T-cell (primary cell): ENCODE measurements around the gene COBL. TPM values are rescaled to one million over a fixed set of nuclear protein-coding genes. Genes with fewer than 3 reads are reported as not detected.

Experiments
- ATAC-seq, 4 experiments: fragments of 200-7000 bp in 3 of 4; fragments of 150-1000 bp in 1 of 4; cut with Tn5 transposase; replicated peaks in 1 of 4; 1 replicate in 3 of 4; 2 replicates in 1 of 4; pipeline ENCODE4 v1.10.0; 2021; ENCODE audit warnings: moderate library complexity in 3 of 4, mild to moderate bottlenecking in 2 of 4, moderate number of reproducible peaks in 1 of 4
- CTCF ChIA-PET, 2 donors: fragments of 300-600 bp; sonication (Branson Sonifier 250); formaldehyde crosslinking; loops; one replicate each; lab custom pipeline; 2022; ENCODE audit warnings: antibody characterized with exemption in 2 of 2; lab: Charles Lee
- POLR2A ChIA-PET, 2 donors: fragments of 300-600 bp; sonication (Branson Sonifier 250); formaldehyde crosslinking; loops; one replicate each; lab custom pipeline; 2022; ENCODE audit warnings: antibody characterized with exemption in 2 of 2; lab: Charles Lee
- DNase-seq, 35 experiments: peaks; one replicate each; pipeline versions ENCODE4 v3.0.0 to v3.0.0-alpha.2; 2013 to 2023
- H3K27ac ChIP-seq: one replicate; pipeline ENCODE4 v1.5.1; 2013; ENCODE audit warnings: low read length
- H3K27me3 ChIP-seq, 2 experiments: replicated peaks in 1 of 2; 1 replicate in 1 of 2; 2 replicates in 1 of 2; pipeline versions ENCODE4 v1.6.1 to v1.7.0; 2013; ENCODE audit warnings: low read length in 1 of 2, mixed read lengths in 1 of 2; ENCODE audit not compliant: control insufficient read depth in 2 of 2, insufficient read depth in 2 of 2; ENCODE audit errors: extremely low read depth in 1 of 2
- H3K36me3 ChIP-seq, 2 donors: 1 replicate in 1 of 2; 2 replicates in 1 of 2; pipeline versions ENCODE4 v1.6.1 to v1.7.0; 2013; ENCODE audit warnings: low read length in 1 of 2; ENCODE audit not compliant: control insufficient read depth in 2 of 2, insufficient read depth in 1 of 2; ENCODE audit errors: extremely low read depth in 1 of 2
- H3K4me1 ChIP-seq, 2 experiments: 1 replicate in 1 of 2; 2 replicates in 1 of 2; pipeline versions ENCODE4 v1.6.1 to v1.7.0; 2013; ENCODE audit warnings: low read length in 2 of 2, mixed read lengths in 1 of 2; ENCODE audit not compliant: insufficient read depth in 2 of 2, control insufficient read depth in 1 of 2; ENCODE audit errors: extremely low read depth in 1 of 2
- H3K4me3 ChIP-seq, 2 donors: 1 replicate in 1 of 2; 2 replicates in 1 of 2; pipeline versions ENCODE4 v1.5.1 to v1.7.0; 2013; ENCODE audit warnings: mild to moderate bottlenecking in 2 of 2, low read length in 1 of 2, moderate library complexity in 1 of 2; ENCODE audit not compliant: control insufficient read depth in 1 of 2; ENCODE audit errors: extremely low read depth in 1 of 2
- H3K9me3 ChIP-seq: 2 replicates; pipeline ENCODE4 v1.7.0; 2013
- H3K27ac Mint-ChIP-seq, 2 donors: one replicate each; pipeline ENCODE4 v1.8.0; 2020 to 2021; ENCODE audit warnings: mild to moderate bottlenecking in 2 of 2, mixed read lengths in 2 of 2
- H3K27me3 Mint-ChIP-seq, 2 donors: one replicate each; pipeline ENCODE4 v1.8.0; 2021 to 2022; ENCODE audit warnings: mixed read lengths in 2 of 2
- H3K36me3 Mint-ChIP-seq: one replicate; pipeline ENCODE4 v1.8.0; 2021; ENCODE audit warnings: mixed read lengths
- H3K4me1 Mint-ChIP-seq, 3 donors: one replicate each; pipeline ENCODE4 v1.8.0; 2020 to 2022; ENCODE audit warnings: mixed read lengths in 3 of 3, mild to moderate bottlenecking in 1 of 3
- H3K4me3 Mint-ChIP-seq, 3 donors: one replicate each; pipeline ENCODE4 v1.8.0; 2020 to 2022; ENCODE audit warnings: mild to moderate bottlenecking in 3 of 3, mixed read lengths in 3 of 3, moderate library complexity in 3 of 3
- H3K9me3 Mint-ChIP-seq, 3 donors: one replicate each; pipeline ENCODE4 v1.8.0; 2020 to 2022; ENCODE audit warnings: mixed read lengths in 3 of 3
- WGBS: methylation state at CpG from one replicate; pipeline ENCODE4 v1.1.5; 2013; ENCODE audit warnings: missing lambda C conversion rate; ENCODE audit not compliant: insufficient coverage; 5-methylcytosine and 5-hydroxymethylcytosine counted together
- total RNA-seq, 35 experiments: library from RNA in 6 of 35; stranded (reverse) in 6 of 35; fragments of 120-200 nt in 1 of 35; gene quantifications; one replicate each; pipeline versions ENCODE4 v1.2.1 to v1.2.4 and lab custom pipeline; 2013 to 2026

The COBL gene
- total RNA-seq, 5 donors from 2014 or later (not counting 1 experiment from before 2014, with no cell fraction given) = 0.07 to 0.26 (median 0.17) TPM; not detected in 1

- Mint-ChIP-seq H3K36me3 (no peaks in the 10 kb centered on the region), H3K4me1 (peaks cover 0 to 12% (median 2%) of the 10 kb centered on the region in 3 donors), H3K9me3 (no peaks in the 10 kb centered on the region), H3K27ac (no peak overlapping the region), H3K4me3 (no peak overlapping the region), H3K27me3 (no peaks in the 10 kb centered on the region)
- DNase-seq = no peak
- Histone ChIP-seq H3K27me3 (no peaks in the 10 kb centered on the region), H3K9me3 (no peaks in the 10 kb centered on the region), H3K36me3 (no peaks in the 10 kb centered on the region), H3K4me3 (no peak overlapping the region), H3K27ac (no peak overlapping the region), H3K4me1 (no peaks in the 10 kb centered on the region)
- 100% methylated on average over 1 of the region's 3 CpGs for WGBS
- ATAC-seq = no peak
- ChIA-PET CTCF (no interaction called here), POLR2A (no interaction called here)
Observed at GRCh38 chr7:51077987-51078370, 238.6 kb downstream of the COBL start.

GRCh38 chr7:51077316-51077986, 239.2 kb downstream of the COBL start:
- no peaks in the 10 kb centered on the region for H3K9me3 Mint-ChIP-seq
- Histone ChIP-seq H3K27ac (no peak overlapping the region), H3K4me3 (no peak overlapping the region), H3K4me1 (no peaks in the 10 kb centered on the region), H3K36me3 (no peaks in the 10 kb centered on the region), H3K27me3 (no peaks in the 10 kb centered on the region), H3K9me3 (no peaks in the 10 kb centered on the region)
- H3K27ac Mint-ChIP-seq = no peak overlapping the region
- peaks cover 0 to 12% (median 2%) of the 10 kb centered on the region in 3 donors for H3K4me1 Mint-ChIP-seq
- DNase-seq (no peak), ATAC-seq (peak in 1 of 4 experiments; percentile 14)
- 60% methylated on average over 1 of the region's 3 CpGs for WGBS
- H3K4me3 Mint-ChIP-seq = no peak overlapping the region
- ChIA-PET POLR2A (no interaction called here), CTCF (no interaction called here)
- H3K27me3 Mint-ChIP-seq = no peaks in the 10 kb centered on the region
- H3K36me3 Mint-ChIP-seq = no peaks in the 10 kb centered on the region

GRCh38 chr7:51075681-51076580, 240.7 kb downstream of the COBL start:
- Histone ChIP-seq H3K27ac (no peak overlapping the region), H3K9me3 (no peaks in the 10 kb centered on the region), H3K27me3 (no peaks in the 10 kb centered on the region), H3K4me1 (no peaks in the 10 kb centered on the region), H3K4me3 (no peak overlapping the region), H3K36me3 (no peaks in the 10 kb centered on the region)
- Mint-ChIP-seq H3K9me3 (no peaks in the 10 kb centered on the region), H3K27me3 (no peaks in the 10 kb centered on the region), H3K4me3 (no peak overlapping the region), H3K4me1 (peaks cover 0 to 12% (median 2%) of the 10 kb centered on the region in 3 donors), H3K27ac (no peak overlapping the region), H3K36me3 (no peaks in the 10 kb centered on the region)
- 56% methylated on average over 7 of the region's 11 CpGs for WGBS
- no peak for DNase-seq
- POLR2A ChIA-PET = no interaction called here
- ATAC-seq = no peak
- CTCF ChIA-PET = no interaction called here

GRCh38 chr7:51073171-51073570, 243.4 kb downstream of the COBL start:
- Mint-ChIP-seq H3K9me3 (no peaks in the 10 kb centered on the region), H3K36me3 (no peaks in the 10 kb centered on the region), H3K4me3 (no peak overlapping the region), H3K27me3 (no peaks in the 10 kb centered on the region), H3K27ac (no peak overlapping the region), H3K4me1 (peaks cover 0 to 12% (median 2%) of the 10 kb centered on the region in 3 donors)
- ChIA-PET CTCF (interaction anchor here in 1 of 2 donors (0.7 kb wide), 1 partner anchor 111 kb away, joined by 7 read pairs; no protein-coding TSS in a partner anchor), POLR2A (no interaction called here)
- Histone ChIP-seq H3K27me3 (no peaks in the 10 kb centered on the region), H3K9me3 (no peaks in the 10 kb centered on the region), H3K36me3 (no peaks in the 10 kb centered on the region), H3K4me1 (peaks cover 0 to 2% of the 10 kb centered on the region in 2 experiments), H3K4me3 (no peak overlapping the region), H3K27ac (no peak overlapping the region)
- ATAC-seq (no peak), DNase-seq (no peak)
- WGBS = 97% methylated on average over 6 of the region's 8 CpGs

- Histone ChIP-seq H3K4me3 (no peak overlapping the region), H3K4me1 (peaks cover 0 to 2% of the 10 kb centered on the region in 2 experiments), H3K36me3 (no peaks in the 10 kb centered on the region), H3K27me3 (no peaks in the 10 kb centered on the region), H3K9me3 (no peaks in the 10 kb centered on the region), H3K27ac (no peak overlapping the region)
- no peak for DNase-seq
- ChIA-PET POLR2A (no interaction called here), CTCF (interaction anchor here (0.9 to 1.1 kb wide), 2 partner anchors 491 to 980 kb away, joined by 3 read pairs; no protein-coding TSS in a partner anchor)
- Mint-ChIP-seq H3K27me3 (no peaks in the 10 kb centered on the region), H3K4me1 (peaks cover 0 to 12% (median 2%) of the 10 kb centered on the region in 3 donors), H3K27ac (no peak overlapping the region), H3K36me3 (no peaks in the 10 kb centered on the region), H3K9me3 (no peaks in the 10 kb centered on the region), H3K4me3 (no peak overlapping the region)
- WGBS = no CpG with 5 or more reads among the region's 2 CpGs
- ATAC-seq = no peak
Observed at GRCh38 chr7:51072281-51072680, 244.3 kb downstream of the COBL start.

- Histone ChIP-seq H3K36me3 (no peaks in the 10 kb centered on the region), H3K9me3 (no peaks in the 10 kb centered on the region), H3K4me1 (peaks cover 0 to 2% of the 10 kb centered on the region in 2 experiments), H3K27ac (no peak overlapping the region), H3K27me3 (no peaks in the 10 kb centered on the region), H3K4me3 (no peak overlapping the region)
- no CpG with 5 or more reads among the region's 2 CpGs for WGBS
- Mint-ChIP-seq H3K36me3 (no peaks in the 10 kb centered on the region), H3K4me1 (peaks cover 0 to 10% (median 2%) of the 10 kb centered on the region in 3 donors), H3K9me3 (no peaks in the 10 kb centered on the region), H3K27me3 (no peaks in the 10 kb centered on the region), H3K4me3 (no peak overlapping the region), H3K27ac (no peak overlapping the region)
- ChIA-PET CTCF (interaction anchor here (0.7 to 1.1 kb wide), 3 partner anchors 48 to 979 kb away, joined by 3 to 4 read pairs (median 3); no protein-coding TSS in a partner anchor), POLR2A (no interaction called here)
- no peak for ATAC-seq
- DNase-seq = no peak
Observed at GRCh38 chr7:51071427-51071826, 245.2 kb downstream of the COBL start.
